Subcutaneous abdominal adipose tissue (tissue), 5 donors: ENCODE results near the gene FOLR1.
"Not testable (repeated sequence)": the region's sequence is repeated elsewhere in the genome, so short reads cannot be mapped to it uniquely, and the experiment has no call there.

Experiments
- H3K27ac ChIP-seq: one replicate; pipeline ENCODE4 v1.7.0; 2013; ENCODE audit warnings: low read depth, mild to moderate bottlenecking, inconsistent platforms, low read length, moderate library complexity
- H3K27me3 ChIP-seq, 5 donors: one replicate each; pipeline ENCODE4 v1.7.0; 2013; ENCODE audit warnings: low read length in 5 of 5, inconsistent platforms in 1 of 5; ENCODE audit not compliant: control insufficient read depth in 5 of 5, insufficient read depth in 4 of 5
- H3K36me3 ChIP-seq, 5 donors: one replicate each; pipeline ENCODE4 v1.7.0; 2013; ENCODE audit warnings: low read length in 5 of 5; ENCODE audit not compliant: control insufficient read depth in 5 of 5, insufficient read depth in 5 of 5
- H3K4me1 ChIP-seq, 5 donors: one replicate each; pipeline ENCODE4 v1.7.0; 2013; ENCODE audit warnings: low read length in 5 of 5, mild to moderate bottlenecking in 3 of 5, moderate library complexity in 1 of 5; ENCODE audit not compliant: control insufficient read depth in 5 of 5, insufficient read depth in 5 of 5
- H3K4me3 ChIP-seq, 5 donors: one replicate each; pipeline ENCODE4 v1.7.0; 2013; ENCODE audit warnings: low read length in 5 of 5, low read depth in 1 of 5
- H3K9ac ChIP-seq, 5 donors: one replicate each; pipeline ENCODE4 v1.7.0; 2013; ENCODE audit warnings: low read length in 5 of 5, mild to moderate bottlenecking in 4 of 5, moderate library complexity in 3 of 5
- H3K9me3 ChIP-seq, 5 donors: one replicate each; pipeline ENCODE4 v1.7.0; 2013; ENCODE audit warnings: low read length in 5 of 5; ENCODE audit not compliant: control insufficient read depth in 5 of 5
- donor health status: healthy.
- donor health status: healthy.
- donor health status: healthy.
- donor health status: healthy.
- donor health status: healthy.

The FOLR1 gene

GRCh38 chr11:72206794-72207193 lies 14.9 kb downstream of the FOLR1 start:
- H3K4me3 ChIP-seq, H3K9ac ChIP-seq, H3K36me3 ChIP-seq, H3K4me1 ChIP-seq, H3K27ac ChIP-seq, H3K9me3 ChIP-seq, H3K27me3 ChIP-seq: not testable (repeated sequence)

GRCh38 chr11:72208281-72208680 lies 16.3 kb downstream of the FOLR1 start:
- no peak overlapping the region for H3K27ac ChIP-seq
- peak overlapping the region in 1 of 5 donors; percentile 9 for H3K4me3 ChIP-seq
- H3K4me1 ChIP-seq: peaks cover 0 to 3% (median 0%) of the 10 kb centered on the region in 5 donors
- peaks cover 0 to 10% (median 4%) of the 10 kb centered on the region in 5 donors for H3K9me3 ChIP-seq
- H3K36me3 ChIP-seq: no peaks in the 10 kb centered on the region
- H3K27me3 ChIP-seq: no peaks in the 10 kb centered on the region
- no peak overlapping the region for H3K9ac ChIP-seq

- Histone ChIP-seq H3K9me3 (peaks cover 0 to 10% (median 4%) of the 10 kb centered on the region in 5 donors), H3K9ac (no peak overlapping the region), H3K4me1 (peaks cover 0 to 3% (median 0%) of the 10 kb centered on the region in 5 donors), H3K4me3 (no peak overlapping the region), H3K27ac (no peak overlapping the region), H3K27me3 (no peaks in the 10 kb centered on the region), H3K36me3 (no peaks in the 10 kb centered on the region)
Observed at GRCh38 chr11:72209101-72209500, 17.2 kb downstream of the FOLR1 start.

- Histone ChIP-seq H3K27ac (no peak within 1 kb of the TSS), H3K4me1 (peaks cover 0 to 15% (median 1%) of the 10 kb centered on the region in 5 donors), H3K4me3 (peak within 1 kb of the TSS; percentile 30 to 66 (median 54)), H3K27me3 (no peaks in the 10 kb centered on the region), H3K9me3 (no peaks in the 10 kb centered on the region), H3K9ac (peak within 1 kb of the TSS in 1 of 5 donors; percentile 62), H3K36me3 (no peaks in the 10 kb centered on the region)
Observed at GRCh38 chr11:72216638-72217037, 24.7 kb downstream of the FOLR1 start, which contains the start of gene FOLR2. Gene FOLR2 (plus strand): TSS chr11:72216794. CDS start chr11:72218585, 1,791 bp downstream.

- no peaks in the 10 kb centered on the region for H3K9me3 ChIP-seq
- no peaks in the 10 kb centered on the region for H3K36me3 ChIP-seq
- no peak overlapping the region for H3K27ac ChIP-seq
- H3K27me3 ChIP-seq: no peaks in the 10 kb centered on the region
- H3K4me1 ChIP-seq: peaks cover 5 to 27% (median 14%) of the 10 kb centered on the region in 5 donors
- H3K4me3 ChIP-seq: peak overlapping the region in 4 of 5 donors; percentile 32 to 66 (median 47)
- H3K9ac ChIP-seq: peak overlapping the region in 2 of 5 donors; percentile 23 to 62
Observed at GRCh38 chr11:72217841-72218240, 25.9 kb downstream of the FOLR1 start.

- no peaks in the 10 kb centered on the region for H3K9me3 ChIP-seq
- no peaks in the 10 kb centered on the region for H3K36me3 ChIP-seq
- peaks cover 5 to 29% (median 15%) of the 10 kb centered on the region in 5 donors for H3K4me1 ChIP-seq
- H3K27me3 ChIP-seq: no peaks in the 10 kb centered on the region
- H3K9ac ChIP-seq: peak overlapping the region in 2 of 5 donors; percentile 23 to 62
- peak overlapping the region in 4 of 5 donors; percentile 32 to 66 (median 47) for H3K4me3 ChIP-seq
- H3K27ac ChIP-seq: no peak overlapping the region
Observed at GRCh38 chr11:72218251-72218745, 26.4 kb downstream of the FOLR1 start.

GRCh38 chr11:72220696-72221363 lies 28.9 kb downstream of the FOLR1 start:
- Histone ChIP-seq H3K4me1 (peaks cover 8 to 44% (median 27%) of the 10 kb centered on the region in 5 donors), H3K9ac (no peak overlapping the region), H3K4me3 (peak overlapping the region in 1 of 5 donors; percentile 35), H3K27me3 (no peaks in the 10 kb centered on the region), H3K36me3 (no peaks in the 10 kb centered on the region), H3K9me3 (no peaks in the 10 kb centered on the region), H3K27ac (no peak overlapping the region)

GRCh38 chr11:72221386-72222075 lies 29.6 kb downstream of the FOLR1 start:
- peaks cover 8 to 50% (median 30%) of the 10 kb centered on the region in 5 donors for H3K4me1 ChIP-seq
- peaks cover 0 to 2% (median 0%) of the 10 kb centered on the region in 5 donors for H3K36me3 ChIP-seq
- peak overlapping the region in 1 of 5 donors; percentile 35 for H3K4me3 ChIP-seq
- H3K27me3 ChIP-seq: no peaks in the 10 kb centered on the region
- peak overlapping the region; percentile 24 for H3K27ac ChIP-seq
- H3K9ac ChIP-seq: no peak overlapping the region
- H3K9me3 ChIP-seq: no peaks in the 10 kb centered on the region

- Histone ChIP-seq H3K9me3 (no peaks in the 10 kb centered on the region), H3K4me3 (peak overlapping the region; percentile 71 to 90 (median 76)), H3K27ac (peak overlapping the region; percentile 89), H3K9ac (peak overlapping the region; percentile 10 to 81 (median 53)), H3K4me1 (peaks cover 8 to 51% (median 36%) of the 10 kb centered on the region in 5 donors), H3K27me3 (no peaks in the 10 kb centered on the region), H3K36me3 (peaks cover 0 to 10% (median 2%) of the 10 kb centered on the region in 5 donors)
Observed at GRCh38 chr11:72222106-72222891, 30.4 kb downstream of the FOLR1 start.
